HG02798 (cell line): ENCODE measurements around the gene C20orf96.
"Not testable (repeated sequence)": the region's sequence is repeated elsewhere in the genome, so short reads cannot be mapped to it uniquely, and the experiment has no call there.

Experiments
- ATAC-seq: cut with Tn5 transposase; IDR thresholded peaks from one replicate; pipeline ENCODE4 v1.9.1; 2021; ENCODE audit warnings: mild to moderate bottlenecking; ENCODE audit not compliant: unreplicated experiment, poor library complexity

Gene C20orf96

GRCh38 chr20:251354-251753 lies 39.2 kb downstream of the C20orf96 start:
- no peak for ATAC-seq

- no peak for ATAC-seq
Observed at GRCh38 chr20:242905-243304, 47.6 kb downstream of the C20orf96 start.

- no peak for ATAC-seq
Observed at GRCh38 chr20:237929-238328, 52.6 kb downstream of the C20orf96 start.

GRCh38 chr20:237489-237888 lies 53.1 kb downstream of the C20orf96 start:
- no peak for ATAC-seq

- ATAC-seq, result no peak
Observed at GRCh38 chr20:235891-236290, 54.7 kb downstream of the C20orf96 start.

- ATAC-seq, result no peak
Observed at GRCh38 chr20:227439-228105, 63.0 kb downstream of the C20orf96 start.

- no peak for ATAC-seq
Observed at GRCh38 chr20:226958-227357, 63.6 kb downstream of the C20orf96 start, which contains the start of gene DEFB129. Gene DEFB129 (plus strand): TSS chr20:227258. CDS start chr20:227289, 31 bp downstream.

GRCh38 chr20:225879-226278 lies 64.7 kb downstream of the C20orf96 start:
- not testable (repeated sequence) for ATAC-seq

GRCh38 chr20:221258-221830 lies 69.2 kb downstream of the C20orf96 start:
- ATAC-seq, result no peak
